Gastroesophageal sphincter (tissue), 4 donors: ENCODE measurements around the gene NLGN1. TPM values are rescaled to one million over a fixed set of nuclear protein-coding genes. Genes with fewer than 3 reads are reported as not detected.

ENCODE experiments used
- ATAC-seq: fragments of 150-250 bp; one replicate; pipeline ENCODE4 v1.9.1; 2016; ENCODE audit warnings: mild to moderate bottlenecking, moderate library complexity
- H3K27ac ChIP-seq, 4 donors: fragments of 200-600 bp; sonication (generic) in 3 of 4; 1 replicate in 3 of 4; 2 replicates in 1 of 4; pipeline ENCODE4 v1.5.1; 2016 to 2019
- H3K27me3 ChIP-seq: fragments of 200-600 bp; sonication (generic); one replicate; pipeline ENCODE4 v1.5.1; 2019
- H3K36me3 ChIP-seq, 2 donors: fragments of 200-600 bp; sonication (generic); one replicate each; pipeline ENCODE4 v1.5.1; 2019; ENCODE audit warnings: control low read depth in 1 of 2
- H3K4me1 ChIP-seq, 3 donors: fragments of 200-600 bp; sonication (generic); 1 replicate in 2 of 3; 2 replicates in 1 of 3; pipeline ENCODE4 v1.5.1; 2016 to 2019; ENCODE audit warnings: control low read depth in 2 of 3
- H3K4me3 ChIP-seq, 2 donors: fragments of 200-600 bp; sonication (generic); one replicate each; pipeline ENCODE4 v1.5.1; 2019; ENCODE audit warnings: mild to moderate bottlenecking in 1 of 2, moderate library complexity in 1 of 2
- H3K9me3 ChIP-seq, 3 donors: fragments of 200-600 bp; sonication (generic); one replicate each; pipeline ENCODE4 v1.5.1; 2017 to 2019; ENCODE audit warnings: control low read depth in 2 of 3
- CTCF ChIP-seq, 4 experiments: fragments of 200-600 bp in 2 of 4; fragments of 450-650 bp in 2 of 4; sonication (generic) in 1 of 4; IDR thresholded peaks; one replicate each; pipeline ENCODE4 v1.5.1; 2017 to 2019; ENCODE audit warnings: antibody characterized with exemption in 4 of 4, mild to moderate bottlenecking in 2 of 4, moderate library complexity in 2 of 4
- EP300 ChIP-seq: sonication (generic); formaldehyde crosslinking; IDR thresholded peaks from one replicate; pipeline ENCODE4 v1.6.1; 2017; ENCODE audit warnings: antibody characterized with exemption, mild to moderate bottlenecking
- POLR2A ChIP-seq, 2 donors: fragments of 450-650 bp; IDR thresholded peaks; one replicate each; pipeline ENCODE4 v1.6.1; 2017; ENCODE audit warnings: antibody characterized with exemption in 2 of 2, mild to moderate bottlenecking in 2 of 2, moderate library complexity in 1 of 2
- POLR2AphosphoS5 ChIP-seq: sonication (generic); formaldehyde crosslinking; IDR thresholded peaks from one replicate; pipeline ENCODE4 v1.6.1; 2017; ENCODE audit warnings: antibody characterized with exemption
- WGBS, 2 donors: methylation state at CpG; one replicate each; pipeline ENCODE4 v1.1.5; 2018; ENCODE audit warnings: low coverage in 1 of 2; 5-methylcytosine and 5-hydroxymethylcytosine counted together
- total RNA-seq, 4 donors: library from RNA; depleted of rRNA; stranded (reverse); fragments of >200 nt; gene quantifications; one replicate each; pipeline ENCODE4 v1.1.0, GENCODE V29; 2016

The NLGN1 gene
- total RNA-seq, 4 donors from 2014 or later = 13.4 to 26.4 (median 24.0) TPM

- Histone ChIP-seq H3K27ac (no peak overlapping the region), H3K9me3 (no peaks in the 10 kb centered on the region), H3K4me3 (no peak overlapping the region), H3K4me1 (no peaks in the 10 kb centered on the region), H3K36me3 (no peaks in the 10 kb centered on the region), H3K27me3 (no peaks in the 10 kb centered on the region)
- ATAC-seq = no peak
- TF ChIP-seq POLR2AphosphoS5 = no peak
- no peak for TF ChIP-seq EP300
- TF ChIP-seq POLR2A (IDR thresholded peaks at IDR 0.05) = no peak
- no peak for TF ChIP-seq CTCF (IDR thresholded peaks at IDR 0.05)
- WGBS, 2 donors = 56 to 77% methylated on average over 3 to 4 of the region's 4 CpGs
Observed at GRCh38 chr3:173912126-173912525, 514.6 kb downstream of the NLGN1 start.

- no peak for TF ChIP-seq POLR2AphosphoS5
- TF ChIP-seq EP300 = no peak
- no peak for TF ChIP-seq CTCF (IDR thresholded peaks at IDR 0.05)
- no peak for TF ChIP-seq POLR2A (IDR thresholded peaks at IDR 0.05)
Observed at GRCh38 chr3:173913397-173913796, 515.9 kb downstream of the NLGN1 start.

GRCh38 chr3:173913974-173914421 lies 516.5 kb downstream of the NLGN1 start:
- 79 to 100% methylated on average over 1 of the region's 1 CpG for WGBS, 2 donors
- no peaks in the 10 kb centered on the region for H3K9me3 ChIP-seq

More at GRCh38 chr3:173913397-173913796, 515.9 kb downstream of the NLGN1 start:
- no peaks in the 10 kb centered on the region for H3K36me3 ChIP-seq
- H3K27ac ChIP-seq = no peak overlapping the region
- H3K4me1 ChIP-seq = no peaks in the 10 kb centered on the region
- 6 to 17% methylated on average over 1 to 2 of the region's 2 CpGs for WGBS, 2 donors
- no peak overlapping the region for H3K4me3 ChIP-seq
- no peaks in the 10 kb centered on the region for H3K9me3 ChIP-seq
- H3K27me3 ChIP-seq = no peaks in the 10 kb centered on the region
- no peak for ATAC-seq

GRCh38 chr3:173916799-173917198 lies 519.3 kb downstream of the NLGN1 start:
- Histone ChIP-seq H3K9me3 (no peaks in the 10 kb centered on the region), H3K27ac (no peak overlapping the region), H3K36me3 (no peaks in the 10 kb centered on the region), H3K27me3 (no peaks in the 10 kb centered on the region), H3K4me3 (no peak overlapping the region), H3K4me1 (no peaks in the 10 kb centered on the region)
- no peak for ATAC-seq
- no peak for TF ChIP-seq EP300
- no peak for TF ChIP-seq POLR2A (IDR thresholded peaks at IDR 0.05)
- no peak for TF ChIP-seq POLR2AphosphoS5
- no peak for TF ChIP-seq CTCF (IDR thresholded peaks at IDR 0.05)

More at GRCh38 chr3:173913974-173914421, 516.5 kb downstream of the NLGN1 start:
- H3K27ac ChIP-seq = no peak overlapping the region
- TF ChIP-seq EP300 (no peak), POLR2A (IDR thresholded peaks at IDR 0.05) (no peak), CTCF (IDR thresholded peaks at IDR 0.05) (no peak), POLR2AphosphoS5 (no peak)
- no peak for ATAC-seq
- H3K4me3 ChIP-seq = no peak overlapping the region
- no peaks in the 10 kb centered on the region for H3K36me3 ChIP-seq
- no peaks in the 10 kb centered on the region for H3K27me3 ChIP-seq
- H3K4me1 ChIP-seq = no peaks in the 10 kb centered on the region

- TF ChIP-seq POLR2A (IDR thresholded peaks at IDR 0.05) (no peak), CTCF (IDR thresholded peaks at IDR 0.05) (no peak), EP300 (no peak), POLR2AphosphoS5 (no peak)
- Histone ChIP-seq H3K4me1 (no peaks in the 10 kb centered on the region), H3K27ac (no peak overlapping the region), H3K36me3 (no peaks in the 10 kb centered on the region), H3K9me3 (no peaks in the 10 kb centered on the region), H3K4me3 (no peak overlapping the region), H3K27me3 (no peaks in the 10 kb centered on the region)
- 78 to 82% methylated on average over 1 of the region's 1 CpG for WGBS, 2 donors
- no peak for ATAC-seq
Observed at GRCh38 chr3:173920386-173920785, 522.8 kb downstream of the NLGN1 start.
